Measurements from ENCODE around the gene SMLR1. TPM values are rescaled to one million over a fixed set of nuclear protein-coding genes. Genes with fewer than 3 reads are reported as not detected.

The SMLR1 gene
- polyA plus RNA-seq, 1 experiment: not detected

DNA sequence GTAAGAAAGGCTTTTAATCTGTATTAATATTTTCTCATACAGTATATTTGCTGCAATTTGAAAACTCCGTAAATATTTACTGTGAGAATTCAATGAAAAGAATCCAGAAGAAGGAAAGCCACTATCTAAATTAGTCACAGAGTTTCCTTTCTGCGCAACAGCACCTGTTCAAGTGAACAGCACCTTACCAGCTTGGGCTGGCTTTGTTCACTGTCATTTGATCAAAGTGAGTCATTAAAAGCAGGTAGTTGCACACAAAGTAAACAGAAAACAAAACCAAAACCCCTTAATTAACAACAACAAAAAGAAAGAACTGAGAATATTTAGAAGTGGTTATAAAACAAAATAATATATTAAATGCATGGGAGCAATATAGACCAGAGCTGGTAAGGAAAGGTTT lies 12.8 kb downstream of the SMLR1 start:
- Histone ChIP-seq H3K36me3 (ENCODE audit: control insufficient read depth, insufficient read depth, low read length) (no peaks in the 10 kb centered on the region), H3K4me3 (ENCODE audit: low read depth, low read length) (no peak overlapping the region), H3K27me3 (ENCODE audit: control insufficient read depth, insufficient read depth, low read length) (no peaks in the 10 kb centered on the region)
- DNase-seq (ENCODE audit: low read depth): no peak
- ChIA-PET POLR2A (no interaction called here), CTCF (interaction anchor here (0.5 to 1.1 kb wide), 3 partner anchors 104 to 564 kb away, joined by 3 to 5 read pairs (median 3); no protein-coding TSS in a partner anchor)
- TF ChIP-seq, protein P1, sequence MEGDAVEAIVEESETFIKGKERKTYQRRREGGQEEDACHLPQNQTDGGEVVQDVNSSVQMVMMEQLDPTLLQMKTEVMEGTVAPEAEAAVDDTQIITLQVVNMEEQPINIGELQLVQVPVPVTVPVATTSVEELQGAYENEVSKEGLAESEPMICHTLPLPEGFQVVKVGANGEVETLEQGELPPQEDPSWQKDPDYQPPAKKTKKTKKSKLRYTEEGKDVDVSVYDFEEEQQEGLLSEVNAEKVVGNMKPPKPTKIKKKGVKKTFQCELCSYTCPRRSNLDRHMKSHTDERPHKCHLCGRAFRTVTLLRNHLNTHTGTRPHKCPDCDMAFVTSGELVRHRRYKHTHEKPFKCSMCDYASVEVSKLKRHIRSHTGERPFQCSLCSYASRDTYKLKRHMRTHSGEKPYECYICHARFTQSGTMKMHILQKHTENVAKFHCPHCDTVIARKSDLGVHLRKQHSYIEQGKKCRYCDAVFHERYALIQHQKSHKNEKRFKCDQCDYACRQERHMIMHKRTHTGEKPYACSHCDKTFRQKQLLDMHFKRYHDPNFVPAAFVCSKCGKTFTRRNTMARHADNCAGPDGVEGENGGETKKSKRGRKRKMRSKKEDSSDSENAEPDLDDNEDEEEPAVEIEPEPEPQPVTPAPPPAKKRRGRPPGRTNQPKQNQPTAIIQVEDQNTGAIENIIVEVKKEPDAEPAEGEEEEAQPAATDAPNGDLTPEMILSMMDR (IDR thresholded peaks at IDR 0.05; ENCODE audit: insufficient read depth, low read depth, low read length): no peak

DNA sequence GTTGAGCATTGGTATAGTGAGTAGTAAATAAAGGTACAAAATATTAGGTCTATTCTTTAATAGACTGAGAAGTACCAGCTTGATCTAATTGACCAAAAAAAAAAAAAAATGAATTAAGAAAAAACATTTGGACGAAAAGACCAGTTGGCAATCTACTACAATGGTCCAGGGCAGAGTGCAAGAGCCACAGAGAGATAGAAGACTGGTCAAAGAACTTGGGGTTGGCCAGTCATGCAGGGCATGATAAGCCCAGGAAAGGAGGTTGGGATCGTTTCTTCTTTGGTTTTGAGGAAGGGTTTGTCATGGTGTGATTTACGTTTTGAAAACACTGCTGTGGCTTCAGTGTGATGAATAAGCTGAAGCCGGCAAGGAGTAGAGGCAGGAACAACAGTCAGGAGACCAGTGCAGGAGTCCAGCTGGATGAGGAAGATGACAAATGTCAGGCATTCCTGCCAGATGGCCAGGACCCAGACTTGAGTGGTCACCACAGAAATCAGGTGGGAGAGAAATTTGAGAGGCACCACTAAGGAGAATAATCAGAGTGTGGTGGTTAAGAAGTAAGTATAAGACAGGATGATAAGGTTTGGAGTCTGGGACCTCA lies 14.0 kb downstream of the SMLR1 start:
- ChIA-PET POLR2A (interaction anchor here (0.6 kb wide), 1 partner anchor 228 kb away, joined by 4 read pairs; no protein-coding TSS in a partner anchor), CTCF (no interaction called here)
- TF ChIP-seq, protein P1 (IDR thresholded peaks at IDR 0.05; ENCODE audit: insufficient read depth, low read depth, low read length): no peak
- DNase-seq (ENCODE audit: low read depth): no peak
- Histone ChIP-seq H3K4me3 (ENCODE audit: low read depth, low read length) (no peak overlapping the region), H3K27me3 (ENCODE audit: control insufficient read depth, insufficient read depth, low read length) (no peaks in the 10 kb centered on the region), H3K36me3 (ENCODE audit: control insufficient read depth, insufficient read depth, low read length) (no peaks in the 10 kb centered on the region)

DNA sequence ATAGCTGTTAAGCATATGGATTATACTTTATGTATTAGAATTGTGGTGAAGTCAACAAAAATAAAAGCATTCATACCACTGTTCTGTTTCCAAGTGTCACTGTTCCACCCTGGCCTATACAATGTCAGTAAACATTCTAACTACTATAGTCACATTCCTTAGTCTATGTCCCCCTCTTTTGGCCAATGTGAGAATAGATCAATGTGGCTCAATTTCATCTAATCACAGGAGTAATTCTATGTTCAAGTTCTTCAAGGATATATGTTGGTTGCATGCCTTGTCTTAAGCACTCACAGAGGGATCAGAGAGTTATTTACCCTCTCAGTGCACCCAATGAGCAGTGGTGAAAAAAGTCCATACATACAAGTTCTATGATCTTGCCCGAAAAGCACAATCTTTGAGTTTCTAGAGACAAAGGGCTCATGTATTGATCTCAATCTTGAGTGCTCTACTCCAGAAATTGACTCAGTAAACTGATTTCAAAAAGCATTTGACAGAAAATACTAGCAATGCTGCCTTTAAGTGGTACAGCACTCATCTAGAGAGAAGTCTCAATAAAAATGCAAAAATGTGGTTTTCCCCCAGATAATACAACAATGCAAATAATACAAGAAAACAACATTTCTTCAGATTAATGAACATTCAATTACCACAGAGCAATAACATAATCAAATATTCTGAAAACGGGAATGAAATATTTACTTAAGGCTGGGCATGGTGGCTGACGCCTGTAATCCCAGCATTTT lies 16.5 kb downstream of the SMLR1 start:
- Histone ChIP-seq H3K4me3 (ENCODE audit: low read depth, low read length) (no peak overlapping the region), H3K36me3 (ENCODE audit: control insufficient read depth, insufficient read depth, low read length) (no peaks in the 10 kb centered on the region), H3K27me3 (ENCODE audit: control insufficient read depth, insufficient read depth, low read length) (no peaks in the 10 kb centered on the region)
- CTCF ChIA-PET: interaction anchor here (0.6 to 1.4 kb wide), 8 partner anchors 9 to 881 kb away, joined by 3 to 5 read pairs (median 4); no protein-coding TSS in a partner anchor
- TF ChIP-seq, protein P1 (IDR thresholded peaks at IDR 0.05; ENCODE audit: insufficient read depth, low read depth, low read length): peak; percentile 51
- POLR2A ChIA-PET: no interaction called here
- DNase-seq (ENCODE audit: low read depth): peak; percentile 1

DNA sequence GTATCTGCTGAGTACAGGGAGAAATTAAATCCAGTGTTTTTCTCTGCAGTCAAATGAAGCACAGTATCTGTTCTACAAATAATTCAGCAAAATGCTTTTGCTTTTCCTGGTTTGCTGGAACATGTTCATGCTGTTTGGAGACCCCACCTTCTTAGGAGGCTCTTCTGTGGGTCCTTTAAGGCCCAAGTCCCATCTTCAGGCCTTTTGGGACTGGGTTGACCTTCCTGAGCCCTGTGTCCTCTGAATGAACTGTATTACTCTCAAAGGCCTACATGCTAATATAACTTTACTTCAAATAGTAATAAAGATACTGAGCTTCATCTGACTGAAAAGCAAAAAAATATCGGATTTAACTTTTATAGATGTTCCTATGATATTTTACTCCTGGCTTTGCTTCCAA lies 19.3 kb downstream of the SMLR1 start:
- POLR2A ChIA-PET: no interaction called here

More for the DNA sequence above, 19.3 kb downstream of the SMLR1 start:
- no peak for DNase-seq (ENCODE audit: low read depth)
- Histone ChIP-seq H3K36me3 (ENCODE audit: control insufficient read depth, insufficient read depth, low read length) (no peaks in the 10 kb centered on the region), H3K27me3 (ENCODE audit: control insufficient read depth, insufficient read depth, low read length) (no peaks in the 10 kb centered on the region), H3K4me3 (ENCODE audit: low read depth, low read length) (no peak overlapping the region)
- CTCF ChIA-PET: interaction anchor here (0.8 kb wide), 1 partner anchor 525 kb away, joined by 3 read pairs; no protein-coding TSS in a partner anchor
- TF ChIP-seq, protein P1 (IDR thresholded peaks at IDR 0.05; ENCODE audit: insufficient read depth, low read depth, low read length): no peak
